Right kidney (tissue), 1 donor: ENCODE measurements around the gene PIP5K1C.
A peak's percentile ranks its signal among the peaks of the same experiment; 100 is the strongest.

Experiments used
- DNase-seq: peaks from one replicate; pipeline ENCODE4 v3.0.0-alpha.2; 2016

Gene PIP5K1C

GRCh38 chr19:3722443-3723109 lies 22.3 kb upstream of the PIP5K1C start:
- DNase-seq: no peak

- DNase-seq: no peak
These were observed 21.7 kb upstream of the PIP5K1C start for GRCh38 chr19:3721887-3722442.

- peak; percentile 87 for DNase-seq
These were observed 21.0 kb upstream of the PIP5K1C start for GRCh38 chr19:3721131-3721886.

- DNase-seq: no peak
These were observed 20.2 kb upstream of the PIP5K1C start for GRCh38 chr19:3720349-3720917.

- no peak for DNase-seq
These were observed 19.6 kb upstream of the PIP5K1C start for GRCh38 chr19:3719868-3720267.

- no peak for DNase-seq
These were observed 15.9 kb upstream of the PIP5K1C start for GRCh38 chr19:3716147-3716668.

GRCh38 chr19:3712663-3713611 lies 12.7 kb upstream of the PIP5K1C start:
- peak; percentile 41 for DNase-seq

- no peak for DNase-seq
These were observed 10.1 kb upstream of the PIP5K1C start for GRCh38 chr19:3710265-3710812.

- peak; percentile 39 for DNase-seq
These were observed 8.1 kb upstream of the PIP5K1C start, which contains the start of gene TJP3 for GRCh38 chr19:3708207-3708931. Gene TJP3, plus strand, starts transcription at chr19:3708384. Its CDS starts 20,049 bp downstream, at chr19:3728433.

GRCh38 chr19:3707868-3708206 lies 7.6 kb upstream of the PIP5K1C start:
- DNase-seq: no peak

- DNase-seq: no peak
These were observed 932 bp upstream of the PIP5K1C start for GRCh38 chr19:3701200-3701599.

GRCh38 chr19:3699741-3700241 lies 477 bp downstream of the PIP5K1C start:
- DNase-seq: no peak

- peak; percentile 56 for DNase-seq
These were observed 1.1 kb downstream of the PIP5K1C start for GRCh38 chr19:3698974-3699740.

- DNase-seq: no peak
These were observed 1.8 kb downstream of the PIP5K1C start for GRCh38 chr19:3698386-3698950.

- DNase-seq: no peak
These were observed 2.4 kb downstream of the PIP5K1C start for GRCh38 chr19:3697671-3698385.

- DNase-seq: no peak
These were observed 3.2 kb downstream of the PIP5K1C start for GRCh38 chr19:3697094-3697493.

GRCh38 chr19:3696660-3696995 lies 3.6 kb downstream of the PIP5K1C start:
- DNase-seq: no peak

- DNase-seq: no peak
These were observed 4.1 kb downstream of the PIP5K1C start for GRCh38 chr19:3695986-3696659.
